ENCODE measurements around the gene FSD1.
"Not testable (repeated sequence)": the region's sequence is repeated elsewhere in the genome, so short reads cannot be mapped to it uniquely, and the experiment has no call there.

Gene FSD1

DNA sequence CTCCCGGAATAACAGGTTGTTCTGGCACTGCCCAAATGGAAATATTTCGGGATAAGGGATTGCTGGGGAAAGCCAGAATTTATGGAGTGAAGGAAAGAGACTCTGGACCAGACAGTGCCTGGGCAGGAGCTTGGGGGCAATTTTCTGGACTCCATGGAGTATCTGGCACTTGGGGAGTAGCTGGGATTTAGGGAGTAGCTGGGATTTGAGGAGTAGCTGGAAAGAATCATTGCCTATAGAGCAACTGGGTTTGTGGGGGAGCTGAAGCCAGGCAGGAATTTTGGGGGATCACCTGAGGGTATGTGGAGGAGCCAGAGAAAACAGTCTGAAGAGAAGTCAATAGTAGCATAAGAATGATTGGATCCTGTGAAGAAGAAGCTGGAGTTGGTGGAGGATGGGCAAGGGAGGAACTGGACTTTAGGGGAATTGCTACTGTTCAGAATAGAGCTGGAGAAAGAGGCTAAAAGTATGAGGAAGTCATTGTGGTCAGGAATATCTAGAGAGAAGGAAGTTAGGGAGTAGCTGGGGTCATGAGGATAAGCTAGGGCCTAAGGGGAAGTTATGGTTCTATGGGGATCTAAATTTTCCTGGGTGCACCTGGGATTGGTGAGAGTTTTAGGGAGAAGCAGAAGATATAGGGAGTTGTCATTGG, 14.8 kb downstream of the FSD1 start:
- no peak for DNase-seq (ENCODE audit: low spot score)

- DNase-seq (ENCODE audit: low spot score) = no peak
Measured at GRCh38 chr19:4320419-4320818, 16.0 kb downstream of the FSD1 start.

DNA sequence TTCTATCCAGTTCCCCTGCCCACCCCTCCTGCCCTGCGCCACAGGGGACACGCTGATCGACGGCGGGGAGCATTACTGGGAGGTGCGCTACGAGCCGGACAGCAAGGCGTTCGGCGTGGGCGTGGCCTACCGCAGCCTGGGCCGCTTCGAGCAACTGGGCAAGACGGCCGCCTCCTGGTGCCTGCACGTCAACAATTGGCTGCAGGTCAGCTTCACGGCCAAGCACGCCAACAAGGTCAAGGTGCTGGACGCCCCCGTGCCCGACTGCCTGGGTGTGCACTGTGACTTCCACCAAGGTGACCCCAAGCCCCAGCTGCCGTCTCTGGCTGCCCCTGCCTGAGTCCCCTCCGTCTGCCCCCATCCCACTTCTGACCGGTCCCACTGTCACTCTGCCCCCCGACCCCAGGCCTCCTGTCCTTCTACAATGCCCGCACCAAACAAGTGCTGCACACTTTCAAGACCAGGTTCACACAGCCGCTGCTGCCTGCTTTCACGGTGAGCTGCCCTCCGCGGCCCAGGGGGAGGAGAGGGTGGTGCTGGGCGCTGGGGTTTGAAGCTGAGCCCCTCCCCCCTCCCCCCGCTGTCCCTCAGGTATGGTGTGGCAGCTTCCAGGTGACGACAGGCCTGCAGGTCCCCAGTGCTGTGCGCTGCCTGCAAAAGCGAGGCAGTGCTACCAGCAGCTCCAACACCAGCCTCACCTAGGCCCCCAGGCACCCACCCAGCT, 18.7 kb downstream of the FSD1 start:
- DNase-seq (ENCODE audit: low spot score) = no peak

GRCh38 chr19:4323692-4324091, 19.3 kb downstream of the FSD1 start:
- no peak for DNase-seq (ENCODE audit: low spot score)

DNA sequence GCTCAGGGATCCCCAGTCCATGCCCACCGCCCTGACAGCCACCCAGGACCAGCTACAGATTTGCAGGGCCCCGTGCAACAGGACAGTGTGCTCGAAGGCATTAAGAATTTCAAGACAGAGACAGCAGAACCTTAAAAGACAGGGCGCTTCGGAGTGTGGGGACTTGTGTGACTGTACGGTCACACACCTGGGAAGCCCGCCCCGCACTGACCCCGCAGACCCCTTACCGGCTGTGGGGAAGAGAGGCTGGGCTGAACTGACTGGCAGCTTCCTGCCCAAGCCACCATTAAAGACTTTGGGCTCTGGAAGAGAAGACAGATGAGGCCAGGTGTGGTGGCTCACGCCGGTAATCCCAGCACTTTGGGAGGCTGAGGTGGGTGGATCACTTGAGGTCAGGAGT, 19.8 kb downstream of the FSD1 start:
- no peak for DNase-seq (ENCODE audit: low spot score)

DNA sequence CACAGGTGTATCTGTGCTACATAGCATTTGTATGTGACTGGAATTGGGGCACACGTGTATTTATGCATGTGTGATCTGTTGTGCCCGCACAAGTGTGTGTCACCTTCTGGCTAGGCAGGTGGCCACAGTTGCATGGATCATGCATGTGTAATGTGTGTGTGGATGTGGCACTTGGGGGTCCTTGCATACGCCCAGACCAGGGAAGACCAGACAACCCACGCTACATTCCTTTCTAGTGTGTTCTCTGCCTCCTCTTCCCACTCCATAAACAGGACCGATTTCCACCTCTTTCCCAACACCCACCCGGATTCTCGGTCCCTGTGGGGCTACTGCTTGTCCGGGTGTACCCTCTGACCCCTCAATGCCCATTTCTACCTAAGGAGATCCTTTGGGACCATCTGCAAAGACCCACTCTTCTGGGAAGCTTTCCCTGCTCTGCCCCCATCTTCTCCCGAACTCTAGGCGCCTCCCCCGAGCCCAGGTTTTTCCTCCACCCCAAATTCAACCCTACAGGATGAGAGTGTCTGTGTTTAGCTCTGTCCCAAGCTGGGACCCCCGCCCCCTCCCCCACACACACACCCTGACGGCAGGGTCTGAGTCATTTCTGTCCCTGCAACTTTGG, 21.9 kb downstream of the FSD1 start:
- no peak for DNase-seq (ENCODE audit: low spot score)

GRCh38 chr19:4326837-4327251, 22.4 kb downstream of the FSD1 start:
- no peak for DNase-seq (ENCODE audit: low spot score)

DNA sequence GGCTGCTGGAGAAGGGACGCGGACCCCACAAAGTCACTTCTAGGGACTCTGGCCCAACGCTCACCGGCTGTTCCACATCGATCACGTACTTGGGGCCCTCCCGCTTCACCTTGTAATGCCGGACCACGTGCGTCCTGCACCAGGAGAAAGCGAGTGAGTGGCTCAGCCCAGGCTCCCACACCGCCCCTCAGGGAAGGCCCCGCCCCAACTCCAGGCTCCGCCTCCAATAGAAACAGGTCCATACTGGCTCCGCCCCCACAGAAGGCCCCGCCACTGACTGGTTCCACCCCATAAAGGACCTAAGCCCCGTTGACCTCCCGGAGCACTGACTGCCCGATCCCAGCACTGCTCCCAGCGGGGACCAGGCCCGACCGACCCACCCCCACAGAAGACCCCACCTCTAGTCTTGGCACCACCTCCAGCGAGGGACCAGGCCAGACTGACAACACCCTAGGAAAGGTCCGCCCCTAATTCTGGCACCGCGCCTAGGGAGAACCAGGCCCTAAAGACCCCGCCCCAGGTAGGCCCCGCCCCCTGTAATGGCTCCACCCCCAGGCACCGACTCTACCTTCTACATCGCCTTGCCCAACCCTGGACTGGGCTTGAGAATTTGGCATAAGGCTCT, 23.0 kb downstream of the FSD1 start:
- DNase-seq (ENCODE audit: low spot score) = no peak

- no peak for DNase-seq (ENCODE audit: low spot score)
Measured at GRCh38 chr19:4327877-4328242, 23.5 kb downstream of the FSD1 start.

DNA sequence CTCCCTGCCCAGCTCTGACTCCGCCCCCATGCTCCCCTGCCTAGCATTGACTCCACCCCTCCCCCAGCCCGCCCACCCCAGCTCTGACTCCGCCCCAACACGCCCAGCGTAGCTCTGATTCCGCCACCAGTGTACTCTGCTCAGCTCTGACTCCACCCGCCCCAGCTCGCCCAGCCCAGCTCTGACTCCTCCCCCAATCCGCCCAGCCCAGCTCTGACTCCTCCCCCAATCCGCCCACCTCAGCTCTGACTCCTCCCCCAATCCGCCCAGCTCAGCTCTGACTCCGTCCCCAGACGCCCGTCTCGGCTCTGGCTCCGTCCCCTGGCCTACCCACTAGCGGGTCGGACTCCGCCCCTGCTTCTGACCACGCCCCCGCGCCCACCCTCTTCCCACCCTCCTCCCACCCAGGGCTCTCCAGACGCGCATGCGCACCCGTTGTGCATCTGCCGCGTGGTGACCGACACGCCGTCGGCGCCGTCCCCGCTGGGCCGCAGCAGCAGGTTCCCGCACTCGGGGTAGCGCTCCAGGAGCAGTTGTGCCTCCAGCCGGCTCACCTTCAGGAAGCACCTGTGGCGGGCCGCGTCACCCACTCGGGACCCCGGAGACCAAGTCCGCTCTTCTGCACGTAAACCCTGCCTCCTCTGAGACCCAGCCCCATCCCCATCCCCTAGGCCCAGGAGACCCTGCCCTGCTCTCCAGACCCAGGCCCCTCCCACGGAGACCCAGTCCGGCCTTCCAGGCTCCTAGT, 24.0 kb downstream of the FSD1 start:
- peak; percentile 87 for DNase-seq (ENCODE audit: low spot score)

GRCh38 chr19:4328991-4329681, 24.7 kb downstream of the FSD1 start:
- DNase-seq (ENCODE audit: low spot score) = not testable (repeated sequence)

DNA sequence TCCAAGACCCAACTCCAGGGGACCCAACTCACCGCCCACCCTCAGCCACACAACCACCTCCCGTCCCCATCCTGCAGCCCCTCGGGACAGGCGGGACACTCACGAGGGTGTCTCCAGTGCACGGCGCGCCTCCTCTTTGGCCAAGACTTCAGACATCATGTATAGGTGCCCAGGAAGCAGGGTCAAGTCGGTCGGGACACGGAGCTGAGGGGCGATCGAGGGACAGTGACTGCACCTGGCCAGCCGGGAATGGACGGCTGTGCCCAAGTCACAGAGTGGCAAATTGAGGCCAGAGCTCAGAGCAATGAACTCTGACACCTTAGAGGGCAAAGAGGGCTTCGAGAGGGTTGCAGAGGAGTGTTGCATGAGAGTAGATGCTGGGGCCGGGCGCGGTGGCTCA, 25.5 kb downstream of the FSD1 start:
- DNase-seq (ENCODE audit: low spot score) = no peak

DNA sequence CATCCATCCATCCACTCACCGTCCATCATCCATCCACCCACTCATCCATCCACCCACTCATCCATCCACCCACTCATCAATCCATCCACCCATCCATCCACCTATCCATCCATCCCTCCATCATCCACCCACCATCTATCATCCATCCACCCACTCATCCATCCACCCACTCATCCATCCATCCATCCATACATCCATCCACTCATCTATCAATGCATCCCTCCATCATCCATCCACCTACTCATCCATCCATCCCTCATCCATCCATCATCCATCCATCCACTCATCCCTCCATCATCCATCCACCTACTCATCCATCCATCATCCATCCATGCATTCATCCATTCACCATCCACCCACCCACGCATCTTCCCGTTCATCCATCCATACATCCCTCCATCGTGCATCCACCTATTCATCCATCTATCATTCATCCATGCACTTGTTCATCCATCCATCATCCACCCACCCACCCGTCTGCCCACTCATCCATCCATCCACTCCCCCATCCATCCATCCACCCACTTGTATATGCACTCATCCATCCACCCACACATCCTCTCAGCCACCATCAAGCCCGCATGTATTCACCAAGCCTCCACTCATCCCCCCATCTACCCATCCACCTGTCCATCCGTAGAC, 30.7 kb downstream of the FSD1 start:
- no peak for DNase-seq (ENCODE audit: low spot score)

DNA sequence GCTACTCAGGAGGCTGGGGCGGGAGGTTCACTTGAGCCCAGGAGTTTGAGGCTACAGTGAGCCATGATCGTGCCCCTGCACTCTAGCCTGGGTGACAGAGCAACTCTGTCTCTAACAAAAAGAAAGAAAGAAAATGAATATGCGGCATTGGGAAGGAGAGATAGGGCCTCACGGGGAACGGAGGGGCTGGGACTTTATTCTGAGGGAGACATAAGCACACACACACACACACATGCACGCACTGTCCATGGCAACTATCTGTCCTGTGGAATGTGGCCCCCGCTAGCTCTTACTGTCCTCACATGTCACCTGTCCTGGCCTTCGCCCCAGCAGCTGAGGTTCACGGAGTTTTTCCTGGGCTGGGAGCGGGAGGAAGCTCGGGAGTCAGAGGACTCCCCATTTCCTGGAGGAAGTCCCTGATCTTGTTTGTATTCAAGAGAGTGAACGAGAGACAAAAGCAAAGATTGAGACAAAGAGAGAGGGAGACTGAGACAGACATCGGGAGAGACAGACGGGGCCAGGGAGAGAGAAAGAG, 33.6 kb downstream of the FSD1 start:
- no peak for DNase-seq (ENCODE audit: low spot score)

DNA sequence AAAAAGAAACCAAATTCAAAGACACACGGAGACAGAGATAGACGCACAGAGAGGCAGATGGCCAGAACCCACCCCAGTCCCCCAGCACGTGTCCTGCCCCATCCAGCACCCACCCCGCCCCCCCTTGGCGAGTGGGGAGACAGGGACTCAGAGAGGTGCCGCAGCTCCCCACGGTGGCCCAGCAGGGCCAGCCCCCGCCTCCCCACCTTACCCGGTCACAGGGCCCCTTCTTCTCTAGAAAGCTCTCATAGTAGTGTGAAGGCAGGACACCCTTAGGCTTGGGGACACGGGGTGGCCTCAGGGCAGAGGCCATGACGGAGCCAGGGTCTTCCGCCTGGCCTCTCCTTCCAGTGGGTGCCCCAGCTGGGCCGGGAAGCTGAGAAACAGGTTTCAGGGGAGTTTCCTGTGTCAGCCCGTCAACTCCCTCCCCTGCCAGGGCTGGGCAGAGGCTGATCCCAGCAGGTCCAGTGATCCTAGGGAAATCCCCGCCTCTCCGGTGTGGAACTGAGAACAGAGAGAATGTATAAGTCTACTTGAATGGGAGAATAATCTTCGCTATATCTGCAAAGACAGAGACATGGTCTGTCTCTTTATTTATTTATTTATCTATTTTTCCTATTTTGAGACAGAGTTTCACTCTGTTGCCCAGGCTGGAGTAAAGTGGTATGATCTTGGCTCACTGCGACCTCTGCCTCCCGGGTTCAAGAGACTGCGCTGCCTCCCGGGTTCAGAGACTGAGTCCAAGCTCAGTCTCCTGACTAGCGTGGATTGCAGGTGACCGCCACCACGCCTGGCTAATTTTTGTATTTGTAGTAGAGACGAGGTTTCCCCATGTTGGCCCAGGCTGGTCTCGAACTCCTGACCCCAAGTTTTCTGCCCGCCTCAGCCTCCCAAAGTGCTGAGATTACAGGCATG, 34.3 kb downstream of the FSD1 start, which contains the start of gene STAP2:
STAP2 (minus strand) TSS at position 387 of the 915 bp plus-strand sequence; CDS start at position 313, 74 bp downstream.
- DNase-seq (ENCODE audit: low spot score) = no peak

DNA sequence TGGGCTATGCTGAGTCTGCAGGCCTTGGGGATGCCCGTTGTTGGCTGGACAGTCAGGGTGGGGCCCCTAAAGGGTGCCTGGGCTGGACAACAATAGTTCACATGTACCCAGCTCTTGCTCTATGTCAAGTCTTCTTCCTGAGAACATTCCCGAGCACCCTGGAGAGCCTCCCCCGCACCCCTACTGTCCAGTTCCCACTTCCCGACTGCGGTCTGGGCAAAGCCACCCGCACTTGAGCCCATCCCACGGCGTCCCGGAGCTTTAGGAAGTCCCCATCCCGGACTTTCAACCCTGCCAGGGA, 37.9 kb downstream of the FSD1 start:
- no peak for DNase-seq (ENCODE audit: low spot score)

DNA sequence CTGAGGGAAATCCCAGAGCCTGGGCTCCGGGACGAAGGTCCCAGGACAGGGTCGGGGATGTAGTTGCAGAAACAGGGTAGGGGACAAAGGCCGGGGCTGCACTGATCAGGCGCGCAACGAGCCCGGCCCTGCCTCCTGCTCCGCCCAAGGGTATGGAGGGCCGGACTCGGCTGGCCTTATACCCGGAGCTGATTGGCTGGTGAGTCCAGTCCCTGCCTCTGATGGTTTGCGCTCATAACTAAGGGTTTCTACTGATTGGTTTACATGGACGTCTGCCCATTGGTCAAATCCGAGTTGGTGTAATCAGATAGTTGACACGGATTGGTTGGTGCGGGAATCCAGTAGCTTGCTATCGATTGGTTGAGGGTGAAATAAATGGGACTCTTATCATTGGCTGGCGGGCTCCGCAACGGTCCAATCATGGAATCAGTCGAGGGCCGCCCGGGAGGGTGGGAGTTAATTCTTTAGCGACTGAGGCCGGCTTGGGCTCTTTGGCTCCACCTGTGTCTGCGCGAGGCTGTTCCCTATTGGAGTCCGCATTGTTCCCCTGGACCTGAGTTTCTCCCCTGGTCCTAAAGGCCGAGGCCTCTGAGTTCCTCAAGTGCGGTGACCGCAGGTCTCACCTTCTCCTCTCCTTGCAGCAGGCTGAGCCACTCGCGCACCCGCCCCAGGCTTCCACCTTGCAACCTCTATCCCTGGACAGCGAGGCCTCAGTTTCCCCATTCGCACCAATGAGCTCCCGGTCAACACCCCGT, 38.4 kb downstream of the FSD1 start:
- DNase-seq (ENCODE audit: low spot score) = peak; percentile 100

DNA sequence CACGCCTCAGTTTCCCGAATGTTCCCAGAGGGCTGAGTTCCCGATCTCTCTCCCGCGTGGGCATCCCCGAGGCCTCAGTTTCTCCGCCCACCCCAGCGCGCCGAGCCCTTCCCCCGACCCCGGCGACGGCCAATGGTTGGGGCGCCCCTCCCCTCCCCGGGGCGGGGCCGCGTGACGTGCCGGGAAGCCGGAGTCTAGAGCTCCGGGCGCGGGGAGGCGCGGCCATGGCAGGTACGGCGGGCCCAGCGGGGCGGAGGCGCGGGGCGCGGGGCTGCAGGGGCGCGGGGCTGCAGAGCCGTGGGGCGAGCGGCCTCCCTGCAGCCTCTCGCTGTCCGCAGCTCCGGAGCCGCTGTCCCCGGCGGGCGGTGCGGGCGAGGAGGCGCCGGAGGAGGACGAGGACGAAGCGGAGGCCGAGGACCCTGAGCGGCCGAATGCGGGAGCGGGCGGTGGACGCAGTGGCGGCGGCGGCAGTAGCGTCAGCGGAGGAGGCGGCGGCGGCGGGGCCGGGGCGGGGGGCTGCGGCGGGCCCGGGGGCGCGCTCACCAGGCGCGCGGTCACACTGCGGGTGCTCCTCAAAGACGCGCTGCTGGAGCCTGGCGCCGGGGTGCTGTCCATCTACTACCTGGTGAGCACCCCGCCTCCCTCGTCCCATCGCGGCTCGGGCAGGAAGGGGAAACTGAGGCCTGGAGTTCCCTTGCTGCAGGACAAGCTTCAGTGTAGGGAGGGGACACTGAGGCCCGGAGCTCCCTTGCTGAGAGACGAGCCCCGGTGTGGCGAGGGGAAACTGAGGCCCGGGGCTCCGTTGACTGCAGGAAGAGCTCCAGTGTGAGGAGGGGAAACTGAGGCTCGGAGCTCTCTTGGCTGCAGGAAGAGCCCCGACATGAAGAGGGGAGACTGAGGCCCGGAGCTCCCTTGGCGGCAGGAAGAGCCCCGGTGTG, 39.2 kb downstream of the FSD1 start, which contains the start of gene MPND:
MPND (plus strand) TSS at position 193 of the 938 bp plus-strand sequence; CDS start at position 225, 32 bp downstream.
- DNase-seq (ENCODE audit: low spot score) = peak; percentile 94

Data from putamen (tissue), 1 donor.